HG03571 (cell line): Measurements from ENCODE around the gene GRIN1.
"Not testable (repeated sequence)": the region's sequence is repeated elsewhere in the genome, so short reads cannot be mapped to it uniquely, and the experiment has no call there.

Source experiments
- ATAC-seq: cut with Tn5 transposase; IDR thresholded peaks from one replicate; pipeline ENCODE4 v1.9.1; 2021; ENCODE audit not compliant: unreplicated experiment

GRIN1 gene

GRCh38 chr9:137110911-137111787 is 27.8 kb upstream of the GRIN1 start:
- ATAC-seq: no peak

DNA sequence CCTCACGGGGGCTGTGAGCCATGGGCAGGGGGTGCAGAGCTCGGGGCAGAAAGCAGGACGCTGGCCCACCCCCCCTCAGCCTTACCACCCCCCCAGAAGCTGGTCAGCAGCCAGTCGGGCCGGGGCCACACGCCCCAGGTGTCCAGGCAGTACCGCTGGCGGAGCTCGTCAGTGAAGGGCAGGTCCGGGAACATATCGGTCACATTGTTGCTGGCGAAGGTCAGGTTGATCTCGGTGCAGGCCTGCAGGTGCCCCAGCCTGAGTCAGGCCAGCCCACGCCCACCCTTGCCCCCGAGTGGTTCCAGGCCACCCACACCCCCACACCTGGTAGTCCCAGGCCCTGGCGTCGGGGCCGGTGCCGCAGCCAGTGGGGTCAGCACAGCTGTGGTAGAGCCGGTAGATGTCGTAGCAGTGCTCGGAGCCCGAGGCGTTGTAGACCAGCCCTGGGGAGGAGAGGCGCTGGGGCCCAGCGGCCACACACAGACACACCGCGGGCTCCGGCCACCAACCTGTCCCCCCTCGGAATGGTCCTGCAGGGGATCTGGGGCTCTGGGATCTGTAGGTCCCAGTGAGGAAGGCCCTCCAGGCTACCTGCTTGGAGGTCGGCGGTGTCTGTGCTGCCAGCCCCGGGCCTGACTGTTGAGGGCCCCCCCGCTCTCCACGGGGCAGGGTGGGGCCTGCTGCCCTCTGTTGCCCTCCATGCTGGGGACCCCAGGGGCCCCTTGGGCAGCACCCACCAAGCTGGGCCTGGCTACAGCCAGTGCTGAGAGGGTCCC is 27.0 kb upstream of the GRIN1 start:
- ATAC-seq: no peak

DNA sequence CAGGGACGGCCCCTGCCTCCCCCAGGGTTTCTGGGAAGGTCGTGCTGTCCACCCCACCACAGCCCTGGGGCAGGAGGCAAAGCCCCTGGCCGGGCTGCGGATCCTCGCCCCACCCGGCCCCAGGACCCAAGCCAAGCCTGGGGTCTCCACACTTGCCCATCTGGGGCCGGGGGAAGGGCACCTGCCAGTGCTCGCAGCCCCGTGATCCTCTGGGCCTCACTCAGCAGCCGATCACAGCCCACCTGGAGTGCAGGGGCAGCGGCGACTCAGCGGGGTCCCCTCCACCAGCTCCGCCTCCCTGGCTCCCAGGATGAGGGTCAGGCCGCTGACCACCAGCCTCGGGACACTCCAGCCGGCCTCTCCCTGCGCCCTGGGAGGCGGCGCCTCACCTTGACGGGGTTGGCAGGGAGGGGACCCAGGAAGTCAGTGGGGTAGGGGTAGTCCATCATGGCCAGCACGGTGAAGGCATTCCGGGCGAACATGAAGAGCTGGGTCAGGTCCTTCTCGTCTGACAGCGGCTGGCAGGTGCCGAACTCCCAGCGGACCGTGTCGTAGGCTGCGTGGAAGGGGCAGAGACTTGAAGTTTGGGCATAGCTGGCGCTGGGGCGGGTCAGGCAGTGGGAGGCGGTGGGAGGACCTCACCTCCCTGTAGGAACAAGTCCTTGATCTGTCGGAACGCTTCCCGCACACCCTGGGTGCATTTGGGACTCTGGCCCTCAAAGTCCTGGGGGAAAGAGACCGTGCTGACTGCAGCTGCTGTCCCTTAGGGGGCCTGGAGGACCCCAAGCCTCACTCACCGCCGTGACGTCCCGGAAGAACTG is 26.2 kb upstream of the GRIN1 start:
- ATAC-seq: no peak

- ATAC-seq: no peak
These were observed 25.4 kb upstream of the GRIN1 start for GRCh38 chr9:137113385-137114159.

DNA sequence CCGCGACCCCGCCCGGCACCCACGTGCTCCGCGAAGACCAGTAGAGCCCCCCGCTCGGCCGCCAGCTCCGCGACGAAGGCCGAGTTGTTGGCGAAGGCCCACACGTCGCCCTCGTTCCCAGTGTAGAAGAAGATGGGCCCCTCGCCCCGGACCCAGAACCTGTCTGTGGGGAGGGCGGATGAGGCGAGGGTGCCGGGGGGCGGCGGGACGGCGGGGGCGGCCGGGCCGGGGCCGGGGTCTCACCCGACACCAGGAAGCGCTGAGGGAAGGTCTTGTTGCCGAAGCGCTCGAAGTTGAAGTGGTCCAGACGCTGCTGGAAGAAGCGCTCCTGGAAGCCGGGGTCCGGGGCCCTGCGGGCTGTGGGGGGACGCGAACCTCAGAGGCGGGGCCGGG is 24.7 kb upstream of the GRIN1 start:
- ATAC-seq: no peak

DNA sequence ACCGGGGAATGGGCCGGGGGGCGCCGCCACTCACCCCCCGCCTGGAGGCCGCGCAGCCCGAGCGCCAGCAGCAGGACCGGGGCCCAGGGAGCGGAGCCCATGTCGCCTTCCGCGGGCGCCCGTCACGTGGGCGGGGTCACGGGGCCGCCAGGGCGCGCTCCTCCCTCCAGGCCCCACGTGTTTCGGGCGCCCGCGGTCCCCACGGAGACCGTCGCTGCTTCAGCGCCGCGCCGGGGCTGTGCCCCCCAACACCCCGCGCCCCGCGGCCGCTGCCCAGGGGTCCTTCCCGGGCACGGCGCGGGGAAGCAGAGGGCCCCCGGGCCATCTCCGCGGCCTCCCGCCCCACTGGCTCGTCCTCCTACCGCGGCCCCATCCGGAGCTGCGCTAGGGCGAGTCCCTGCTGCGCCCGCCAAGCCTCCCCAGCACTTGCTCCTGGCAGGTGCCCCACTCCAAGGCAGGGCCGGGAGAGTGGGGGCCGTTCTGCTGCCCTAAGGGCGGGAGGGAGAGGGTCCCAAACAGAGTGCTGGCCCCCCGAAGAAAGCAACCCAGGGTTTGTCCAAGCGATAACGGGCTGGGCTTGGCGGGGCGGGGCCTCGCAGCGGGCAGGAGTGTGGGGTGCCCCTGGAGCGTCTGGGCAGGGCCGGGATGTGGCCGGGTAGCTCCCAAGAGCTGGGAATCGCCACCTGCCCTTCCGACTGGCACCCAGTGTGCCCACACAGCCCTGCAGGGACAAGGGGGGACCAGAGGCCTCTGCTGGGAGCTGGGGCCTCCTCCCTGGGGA is 24.2 kb upstream of the GRIN1 start, which contains the start of gene DPP7:
DPP7 (minus strand) TSS at position 121 of the 781 bp plus-strand sequence; CDS start at position 101, 20 bp downstream.
- ATAC-seq: peak; percentile 56

DNA sequence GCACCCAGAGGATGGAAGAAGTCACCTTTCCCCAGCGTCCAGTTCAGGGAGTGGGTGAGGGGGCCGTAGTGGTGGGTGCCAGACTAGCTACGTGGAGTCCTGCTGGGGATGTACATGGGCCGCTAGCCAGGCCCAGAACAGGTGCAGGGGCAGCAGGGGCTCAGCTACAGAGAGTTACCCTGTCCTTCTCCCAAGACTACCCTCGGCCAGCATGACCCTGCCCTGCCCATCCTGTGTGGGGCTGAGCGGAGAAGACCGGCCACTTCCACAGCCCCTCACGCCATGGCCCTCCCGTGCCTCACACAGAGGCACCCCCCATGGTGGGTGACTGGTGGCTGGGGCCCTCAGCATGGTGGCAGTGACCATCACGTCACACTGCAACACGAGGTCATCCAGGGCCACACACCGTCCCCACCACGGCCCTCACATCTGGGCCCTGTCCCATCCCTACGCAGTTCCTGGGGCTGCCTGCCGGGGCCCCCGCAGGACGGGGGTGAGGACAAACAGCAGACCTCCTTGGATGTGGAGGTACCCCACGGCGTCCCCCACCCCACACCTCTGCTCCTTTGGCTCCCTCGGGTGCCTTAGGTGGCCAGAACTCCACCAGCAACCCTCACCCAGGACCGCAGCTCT is 23.4 kb upstream of the GRIN1 start:
- ATAC-seq: no peak

- ATAC-seq: no peak
These were observed 22.9 kb upstream of the GRIN1 start for GRCh38 chr9:137116027-137116507.

DNA sequence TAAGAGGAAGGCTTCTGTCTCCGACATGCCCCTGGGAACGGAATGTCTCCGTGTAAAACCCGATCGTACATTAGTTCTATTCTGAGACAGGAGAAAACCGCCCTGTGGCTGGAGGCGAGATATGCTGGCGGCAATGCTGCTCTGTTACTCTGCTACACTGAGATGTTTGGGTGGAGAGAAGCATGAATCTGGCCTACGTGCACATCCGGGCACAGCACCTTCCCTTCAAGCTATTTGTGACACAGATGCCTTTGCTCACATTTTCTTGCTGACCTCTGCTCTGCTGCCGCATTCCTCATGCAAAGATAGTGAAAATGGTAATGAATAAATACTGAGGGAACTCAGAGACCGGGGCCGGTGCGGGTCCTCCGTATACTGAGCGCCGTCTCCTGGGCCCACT is 22.2 kb upstream of the GRIN1 start:
- ATAC-seq: no peak

- ATAC-seq: no peak
These were observed 21.7 kb upstream of the GRIN1 start for GRCh38 chr9:137117269-137117731.

- ATAC-seq: not testable (repeated sequence)
These were observed 20.8 kb upstream of the GRIN1 start for GRCh38 chr9:137118092-137118603.

DNA sequence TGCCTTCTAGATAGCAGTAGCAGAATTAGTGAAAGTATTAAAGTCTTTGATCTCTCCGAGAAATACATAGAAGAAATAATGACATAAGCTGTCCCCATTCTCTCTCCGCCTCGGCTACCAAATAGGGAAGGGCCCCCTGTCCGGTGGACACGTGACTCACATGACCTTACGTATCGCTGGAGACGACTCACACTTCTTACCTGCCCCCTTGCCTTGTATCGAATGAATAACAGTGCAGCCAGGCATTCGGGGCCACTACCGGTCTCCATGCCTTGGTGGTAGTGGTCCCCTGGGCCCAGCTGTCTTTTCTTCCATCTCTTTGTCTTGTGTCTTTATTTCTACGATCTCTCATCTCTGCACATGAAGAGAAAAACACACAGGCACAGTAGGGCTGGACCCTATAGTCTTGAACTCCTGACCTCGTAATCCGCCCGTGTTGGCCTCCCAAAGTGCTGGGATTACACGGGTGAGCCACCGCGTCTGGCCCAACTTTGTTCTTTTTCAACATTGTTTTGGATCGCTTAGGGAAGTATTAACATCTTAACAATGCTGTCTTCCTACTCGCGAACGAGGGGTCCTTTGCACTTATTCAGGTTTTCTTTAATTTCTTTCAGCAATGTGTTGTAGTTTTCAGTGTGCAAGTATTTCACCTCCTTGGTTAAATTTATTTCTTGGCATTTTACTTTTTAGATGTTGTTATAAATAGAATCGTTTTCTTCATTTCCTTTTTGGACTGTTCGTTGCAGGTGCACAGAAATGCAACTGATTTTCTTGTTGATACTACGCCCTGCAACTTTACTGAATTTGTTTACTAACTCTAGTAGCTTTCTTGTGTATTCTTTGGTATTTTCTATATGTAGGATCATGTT is 16.8 kb upstream of the GRIN1 start:
- ATAC-seq: not testable (repeated sequence)

- not testable (repeated sequence) for ATAC-seq
These were observed 16.0 kb upstream of the GRIN1 start for GRCh38 chr9:137122796-137123467.

DNA sequence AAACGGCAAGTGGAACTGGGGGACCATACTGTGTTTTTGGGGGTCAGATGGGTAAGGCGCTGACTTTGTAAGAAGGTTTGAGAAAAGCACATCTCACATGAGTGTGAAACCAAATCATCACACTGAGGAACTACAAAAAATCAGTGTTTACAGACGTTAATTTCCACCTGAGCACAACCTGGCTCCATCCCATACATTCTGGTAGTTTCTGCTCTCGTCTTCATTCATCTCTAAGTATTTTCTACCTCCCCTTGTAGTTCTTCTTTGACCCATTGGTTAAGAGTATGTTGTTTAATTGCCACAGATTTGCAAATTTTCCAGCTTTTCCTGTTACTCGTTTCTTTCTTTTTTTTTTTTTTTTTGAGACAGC is 15.5 kb upstream of the GRIN1 start:
- no peak for ATAC-seq

- ATAC-seq: not testable (repeated sequence)
These were observed 14.9 kb upstream of the GRIN1 start for GRCh38 chr9:137123952-137124462.

GRCh38 chr9:137126786-137127185 is 12.2 kb upstream of the GRIN1 start:
- ATAC-seq: no peak
